HFFc6 (cell line): Measurements from ENCODE around the gene COL4A2. TPM values are rescaled to one million over a fixed set of nuclear protein-coding genes. Genes with fewer than 3 reads are reported as not detected.

Source experiments
- DNase-seq: peaks from one replicate; pipeline ENCODE4 v3.0.0-alpha.2; 2018
- H3K27ac Mint-ChIP-seq: 2 replicates; pipeline ENCODE4 v1.8.0; 2020; ENCODE audit warnings: mild to moderate bottlenecking, mixed read lengths
- H3K27me3 Mint-ChIP-seq: 2 replicates; pipeline ENCODE4 v1.8.0; 2021; ENCODE audit warnings: mild to moderate bottlenecking, moderate library complexity, mixed read lengths; ENCODE audit not compliant: insufficient read depth
- H3K36me3 Mint-ChIP-seq: 2 replicates; pipeline ENCODE4 v1.8.0; 2021; ENCODE audit warnings: low read depth, mixed read lengths
- H3K4me1 Mint-ChIP-seq: 2 replicates; pipeline ENCODE4 v1.8.0; 2020; ENCODE audit warnings: low read depth, mixed read lengths
- H3K4me3 Mint-ChIP-seq: 2 replicates; pipeline ENCODE4 v1.8.0; 2020; ENCODE audit warnings: mild to moderate bottlenecking, moderate library complexity, mixed read lengths
- H3K9me3 Mint-ChIP-seq: 2 replicates; pipeline ENCODE4 v1.8.0; 2020; ENCODE audit warnings: mild to moderate bottlenecking, mixed read lengths
- CTCF ChIP-seq: fragments of 200-600 bp; sonication (generic); IDR thresholded peaks from 2 replicates; pipeline ENCODE4 v1.5.0; 2021; ENCODE audit warnings: antibody characterized with exemption, mild to moderate bottlenecking
- total RNA-seq, 6 experiments: library from RNA; stranded (reverse); fragmentation: NEBNext Ultra II Directional; extraction: Animal tissue kit (Norgen Biotek cat#: 25700); gene quantifications; 2 replicates in 1 of 6; 3 replicates in 5 of 6; pipeline ENCODE4 v1.2.3, GENCODE V29; 2021

The COL4A2 gene
- total RNA-seq, 6 experiments from 2014 or later: 202 to 327 (median 217) TPM

- Mint-ChIP-seq H3K36me3 (peaks cover 31% of the 10 kb centered on the region), H3K27ac (no peak overlapping the region), H3K4me1 (no peaks in the 10 kb centered on the region), H3K27me3 (peaks cover 4% of the 10 kb centered on the region), H3K9me3 (no peaks in the 10 kb centered on the region), H3K4me3 (no peak overlapping the region)
- no peak for TF ChIP-seq CTCF
- no peak for DNase-seq
These were observed 169.1 kb downstream of the COL4A2 start for GRCh38 chr13:110476220-110476617.

GRCh38 chr13:110477706-110478245, 170.7 kb downstream of the COL4A2 start:
- no peak for TF ChIP-seq CTCF
- Mint-ChIP-seq H3K4me1 (no peaks in the 10 kb centered on the region), H3K36me3 (peaks cover 31% of the 10 kb centered on the region), H3K4me3 (no peak overlapping the region), H3K9me3 (no peaks in the 10 kb centered on the region), H3K27me3 (peaks cover 4% of the 10 kb centered on the region), H3K27ac (no peak overlapping the region)
- DNase-seq: no peak

- Mint-ChIP-seq H3K9me3 (no peaks in the 10 kb centered on the region), H3K4me3 (no peak overlapping the region), H3K4me1 (no peaks in the 10 kb centered on the region; the same call in 1 of the 2 replicates), H3K36me3 (peaks cover 33% of the 10 kb centered on the region), H3K27ac (no peak overlapping the region), H3K27me3 (peaks cover 4% of the 10 kb centered on the region)
- no peak for TF ChIP-seq CTCF
- no peak for DNase-seq
These were observed 171.5 kb downstream of the COL4A2 start for GRCh38 chr13:110478405-110479214.

DNA sequence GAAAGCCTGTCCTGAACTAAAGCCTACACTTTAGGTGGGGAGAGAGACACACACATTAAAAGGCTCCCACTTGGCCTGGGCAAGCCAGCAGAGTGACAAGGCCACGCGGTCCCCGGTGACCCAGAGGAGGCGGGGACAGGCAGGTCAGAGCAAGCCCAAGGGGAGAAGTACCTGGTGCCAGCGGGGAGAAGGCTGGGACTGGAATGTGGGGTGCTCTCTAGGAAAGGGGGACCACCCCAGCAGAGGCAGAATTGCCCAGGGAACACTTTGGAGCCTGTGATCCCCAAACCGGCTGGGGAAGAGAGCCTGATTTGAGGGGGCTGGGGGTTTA, 172.1 kb downstream of the COL4A2 start:
- DNase-seq: no peak
- no peak overlapping the region for H3K27ac Mint-ChIP-seq
- H3K4me1 Mint-ChIP-seq: no peaks in the 10 kb centered on the region; the same call in 1 of the 2 replicates
- H3K27me3 Mint-ChIP-seq: peaks cover 3% of the 10 kb centered on the region
- peaks cover 31% of the 10 kb centered on the region for H3K36me3 Mint-ChIP-seq
- no peak overlapping the region for H3K4me3 Mint-ChIP-seq
- no peaks in the 10 kb centered on the region for H3K9me3 Mint-ChIP-seq
- TF ChIP-seq CTCF: no peak

GRCh38 chr13:110479648-110480047, 172.6 kb downstream of the COL4A2 start:
- Mint-ChIP-seq H3K27me3 (peaks cover 2% of the 10 kb centered on the region), H3K4me1 (no peaks in the 10 kb centered on the region; the same call in 1 of the 2 replicates), H3K27ac (no peak overlapping the region), H3K36me3 (peaks cover 31% of the 10 kb centered on the region), H3K9me3 (no peaks in the 10 kb centered on the region), H3K4me3 (no peak overlapping the region)
- no peak for DNase-seq
- TF ChIP-seq CTCF: no peak
